GM10266 (cell line): ENCODE results near the gene POU3F3.

Source experiments
- DNase-seq: peaks from one replicate; pipeline ENCODE4 v3.0.0; 2012; ENCODE audit errors: extremely low spot score
- CTCF ChIP-seq: IDR thresholded peaks from 2 replicates; pipeline ENCODE4 v1.5.1; 2012; ENCODE audit warnings: mild to moderate bottlenecking, low read depth; ENCODE audit not compliant: control insufficient read depth, insufficient read depth; ENCODE audit errors: missing control alignments

Gene POU3F3

GRCh38 chr2:104853534-104854497 lies at the start of gene POU3F3:
Gene POU3F3 (plus strand): TSS chr2:104854115. CDS start chr2:104855511, 1,396 bp downstream.
- peak; percentile 61 for DNase-seq
- no peak for TF ChIP-seq CTCF

- TF ChIP-seq CTCF = no peak
- DNase-seq = no peak
Measured at GRCh38 chr2:104804148-104804890, 49.6 kb upstream of the POU3F3 start.

- no peak for DNase-seq
- TF ChIP-seq CTCF = no peak
Measured at GRCh38 chr2:104812286-104812685, 41.6 kb upstream of the POU3F3 start.

- no peak for DNase-seq
- no peak for TF ChIP-seq CTCF
Measured at GRCh38 chr2:104816143-104816542, 37.8 kb upstream of the POU3F3 start.

- no peak for TF ChIP-seq CTCF
- no peak for DNase-seq
Measured at GRCh38 chr2:104818264-104818663, 35.7 kb upstream of the POU3F3 start.

- no peak for DNase-seq
- TF ChIP-seq CTCF = no peak
Measured at GRCh38 chr2:104820126-104820525, 33.8 kb upstream of the POU3F3 start.

- no peak for DNase-seq
- no peak for TF ChIP-seq CTCF
Measured at GRCh38 chr2:104825124-104825865, 28.6 kb upstream of the POU3F3 start.
